ELF-1 (cell line): Measurements from ENCODE around the gene GNG13.

Source experiments
- DNase-seq: peaks from one replicate; pipeline ENCODE4 v3.0.0-alpha.2; 2016; ENCODE audit warnings: low read depth, low spot score

The GNG13 gene

GRCh38 chr16:813916-814412, 13.4 kb upstream of the GNG13 start:
- DNase-seq: no peak

- peak; percentile 74 for DNase-seq
Measured at GRCh38 chr16:813204-813915, 12.8 kb upstream of the GNG13 start.

- no peak for DNase-seq
Measured at GRCh38 chr16:808085-808386, 7.5 kb upstream of the GNG13 start.

- DNase-seq: peak; percentile 97
Measured at GRCh38 chr16:807347-808084, 7.0 kb upstream of the GNG13 start.

GRCh38 chr16:805474-805873, 4.9 kb upstream of the GNG13 start:
- no peak for DNase-seq

GRCh38 chr16:804193-805048, 3.9 kb upstream of the GNG13 start:
- peak; percentile 77 for DNase-seq

- no peak for DNase-seq
Measured at GRCh38 chr16:803754-804080, 3.2 kb upstream of the GNG13 start.

- DNase-seq: peak; percentile 41
Measured at GRCh38 chr16:802914-803753, 2.6 kb upstream of the GNG13 start.

GRCh38 chr16:802461-802860, 1.9 kb upstream of the GNG13 start:
- no peak for DNase-seq

- DNase-seq: no peak
Measured at GRCh38 chr16:801584-802363, 1.2 kb upstream of the GNG13 start.

- no peak for DNase-seq
Measured at GRCh38 chr16:800834-801511, 439 bp upstream of the GNG13 start.

- DNase-seq: no peak
Measured at GRCh38 chr16:799111-799947, 1.2 kb downstream of the GNG13 start.

- DNase-seq: no peak
Measured at GRCh38 chr16:798666-799065, 1.9 kb downstream of the GNG13 start.

GRCh38 chr16:797686-798085, 2.8 kb downstream of the GNG13 start:
- DNase-seq: no peak

GRCh38 chr16:797120-797420, 3.5 kb downstream of the GNG13 start:
- no peak for DNase-seq

GRCh38 chr16:796296-797119, 4.0 kb downstream of the GNG13 start:
- DNase-seq: no peak

- DNase-seq: no peak
Measured at GRCh38 chr16:795580-796229, 4.8 kb downstream of the GNG13 start.

GRCh38 chr16:794853-795466, 5.6 kb downstream of the GNG13 start:
- no peak for DNase-seq
